Right lung (tissue), 5 donors: ENCODE results near the gene CCDC85C. TPM values are rescaled to one million over a fixed set of nuclear protein-coding genes. Genes with fewer than 3 reads are reported as not detected.

Experiments used
- polyA plus RNA-seq, 5 donors: library from polyadenylated mRNA; unstranded; fragments of 120-200 nt; gene quantifications; one replicate each; pipeline versions ENCODE4 v1.2.1 to v1.2.3, GENCODE V29; 2013; ENCODE audit warnings: inconsistent platforms in 1 of 5, low replicate concordance in 1 of 5; ENCODE audit not compliant: insufficient read length in 5 of 5, insufficient read depth in 1 of 5

The CCDC85C gene
- polyA plus RNA-seq, 5 donors, result 6.4 to 17.5 (median 11.1) TPM

Other genes with a start within 250 kb of the CCDC85C start
- gene SETD3, start 123.3 kb downstream of the CCDC85C start, polyA plus RNA-seq, result 10 to 100 TPM; 39.0 to 43.4 (median 40.7) TPM
- gene CCNK, start 122.8 kb downstream of the CCDC85C start, polyA plus RNA-seq, result 10 to 100 TPM; 38.0 to 48.6 (median 43.6) TPM
- gene HHIPL1, start 40.9 kb upstream of the CCDC85C start, polyA plus RNA-seq, result 1 to 10 TPM; 1.9 to 3.3 (median 2.1) TPM
- gene CYP46A1, start 80.1 kb upstream of the CCDC85C start, polyA plus RNA-seq, result 1 to 10 TPM; 3.9 to 6.3 (median 6.1) TPM
- 10 to 100 TPM; 32.8 to 46.8 (median 39.7) TPM for gene EML1, start 189.2 kb upstream of the CCDC85C start, polyA plus RNA-seq